ENCODE data around the gene CNTN5.
"Not testable (repeated sequence)": the region's sequence is repeated elsewhere in the genome, so short reads cannot be mapped to it uniquely, and the experiment has no call there.

CNTN5 gene

GRCh38 chr11:99791354-99791753 lies 770.6 kb downstream of the CNTN5 start:
- H3K4me3 ChIP-seq (ENCODE audit: low read length), result no peak overlapping the region
- no peak for DNase-seq (ENCODE audit: low read depth, low spot score)

DNA sequence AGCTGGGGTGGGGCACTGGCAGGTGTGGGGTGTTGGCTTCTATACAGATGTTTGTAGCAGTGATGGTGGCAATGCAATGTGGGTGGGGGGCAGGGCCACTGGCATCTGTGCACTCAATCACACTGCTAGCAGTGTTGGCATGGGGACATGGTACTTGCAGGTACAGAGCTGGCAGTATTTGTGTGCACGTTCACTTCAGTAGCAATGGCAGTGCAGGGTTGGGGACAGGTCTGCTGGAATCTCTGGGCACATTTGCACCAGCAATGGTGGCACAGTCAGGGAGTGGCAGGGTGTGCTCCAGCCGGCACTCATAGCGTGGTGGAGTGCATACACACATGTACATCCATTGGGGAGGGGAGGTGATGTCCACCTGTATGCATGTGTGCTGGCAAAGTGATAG lies 775.2 kb downstream of the CNTN5 start:
- DNase-seq (ENCODE audit: low read depth, low spot score), result no peak
- H3K4me3 ChIP-seq (ENCODE audit: low read length), result no peak overlapping the region

GRCh38 chr11:99803501-99803900 lies 782.8 kb downstream of the CNTN5 start:
- no peak overlapping the region for H3K4me3 ChIP-seq (ENCODE audit: low read length)
- no peak for DNase-seq (ENCODE audit: low read depth, low spot score)

GRCh38 chr11:99812516-99812915 lies 791.8 kb downstream of the CNTN5 start:
- no peak for DNase-seq (ENCODE audit: low read depth, low spot score)
- no peak overlapping the region for H3K4me3 ChIP-seq (ENCODE audit: low read length)

DNA sequence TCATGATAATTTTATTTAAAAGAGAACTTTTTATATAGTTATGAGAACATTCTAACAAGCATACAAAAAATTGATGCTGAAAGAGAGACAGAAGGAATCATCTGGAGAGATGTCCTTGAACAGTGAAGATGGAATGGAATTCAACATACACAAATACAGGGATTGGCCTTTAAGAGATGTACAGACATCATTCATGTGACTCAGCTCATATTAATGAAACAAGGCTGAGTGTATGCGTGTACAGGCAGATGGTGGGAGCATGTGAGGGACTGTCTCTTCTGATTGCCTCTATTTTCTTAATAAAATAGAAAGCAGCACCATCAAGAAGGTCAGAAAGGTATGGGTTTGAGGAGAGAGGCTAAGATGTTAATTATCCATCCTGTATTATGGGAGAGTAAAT lies 793.3 kb downstream of the CNTN5 start:
- H3K4me3 ChIP-seq (ENCODE audit: low read length), result no peak overlapping the region
- no peak for DNase-seq (ENCODE audit: low read depth, low spot score)

DNA sequence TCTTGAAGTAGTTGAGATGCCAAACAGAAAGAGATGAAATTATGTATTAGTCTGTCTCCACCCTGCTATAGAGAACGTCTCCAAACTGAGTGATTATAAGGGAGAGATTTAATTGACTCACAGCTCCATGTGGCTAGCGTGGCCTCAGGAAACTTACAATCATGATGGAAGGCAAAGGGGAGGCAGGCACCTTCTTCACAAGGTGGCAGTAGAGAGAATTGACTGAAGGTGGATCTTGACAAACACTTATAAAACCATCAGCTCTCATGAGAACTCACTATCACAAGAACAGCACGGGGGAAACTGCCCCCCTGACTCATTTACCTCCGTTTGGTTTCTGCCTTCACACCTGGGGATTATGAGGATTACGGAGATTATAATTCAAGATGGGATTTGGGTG lies 794.0 kb downstream of the CNTN5 start:
- no peak for DNase-seq (ENCODE audit: low read depth, low spot score)
- H3K4me3 ChIP-seq (ENCODE audit: low read length), result no peak overlapping the region

DNA sequence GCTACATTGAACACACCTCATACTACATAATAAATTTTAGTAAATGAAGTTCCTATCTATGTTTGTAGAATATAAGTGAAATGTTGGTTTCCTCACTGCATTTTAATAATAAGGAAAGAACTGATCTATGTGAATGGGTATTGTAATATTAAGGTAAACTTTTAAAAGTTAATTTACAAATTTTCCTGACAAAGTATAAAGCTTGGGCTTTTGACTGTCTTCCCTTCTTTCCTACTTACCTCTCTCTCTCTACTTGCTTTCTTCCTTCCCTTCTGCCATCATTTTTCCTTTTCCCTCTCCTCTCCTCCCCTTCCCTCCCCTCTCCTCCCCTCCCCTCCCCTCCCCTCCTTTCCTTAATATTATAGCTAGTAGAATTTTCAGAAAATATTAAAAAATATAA lies 798.2 kb downstream of the CNTN5 start:
- DNase-seq (ENCODE audit: low read depth, low spot score), result no peak
- H3K4me3 ChIP-seq (ENCODE audit: low read length), result no peak overlapping the region

- DNase-seq (ENCODE audit: low read depth, low spot score), result no peak
These were observed 802.3 kb downstream of the CNTN5 start for GRCh38 chr11:99822846-99823565.

DNA sequence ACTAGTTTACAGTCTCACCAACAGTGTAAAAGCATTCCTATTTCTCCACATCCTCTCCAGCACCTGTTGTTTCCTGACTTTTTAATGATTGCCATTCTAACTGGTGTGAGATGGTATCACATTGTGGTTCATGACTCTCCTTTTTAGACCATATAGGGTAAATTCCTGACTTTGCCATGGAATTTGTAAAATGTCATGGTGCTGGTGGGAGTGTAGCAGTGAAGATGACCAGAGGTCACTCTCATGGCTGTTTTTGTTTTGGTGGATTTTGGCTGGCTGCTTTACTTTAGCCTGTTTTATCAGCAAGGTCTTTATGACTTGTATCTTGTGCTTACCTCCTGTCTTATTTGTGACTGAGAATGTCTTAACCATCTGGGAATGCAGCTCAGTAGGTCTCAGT lies 816.0 kb downstream of the CNTN5 start:
- not testable (repeated sequence) for H3K4me3 ChIP-seq (ENCODE audit: low read length); DNase-seq (ENCODE audit: low read depth, low spot score)

More at GRCh38 chr11:99822846-99823565, 802.3 kb downstream of the CNTN5 start:
- H3K4me3 ChIP-seq (ENCODE audit: low read length), result no peak overlapping the region

GRCh38 chr11:99841885-99842284 lies 821.1 kb downstream of the CNTN5 start:
- no peak for DNase-seq (ENCODE audit: low read depth, low spot score)
- no peak overlapping the region for H3K4me3 ChIP-seq (ENCODE audit: low read length)

- no peak for DNase-seq (ENCODE audit: low read depth, low spot score)
- no peak overlapping the region for H3K4me3 ChIP-seq (ENCODE audit: low read length)
These were observed 845.2 kb downstream of the CNTN5 start for GRCh38 chr11:99865951-99866350.

DNA sequence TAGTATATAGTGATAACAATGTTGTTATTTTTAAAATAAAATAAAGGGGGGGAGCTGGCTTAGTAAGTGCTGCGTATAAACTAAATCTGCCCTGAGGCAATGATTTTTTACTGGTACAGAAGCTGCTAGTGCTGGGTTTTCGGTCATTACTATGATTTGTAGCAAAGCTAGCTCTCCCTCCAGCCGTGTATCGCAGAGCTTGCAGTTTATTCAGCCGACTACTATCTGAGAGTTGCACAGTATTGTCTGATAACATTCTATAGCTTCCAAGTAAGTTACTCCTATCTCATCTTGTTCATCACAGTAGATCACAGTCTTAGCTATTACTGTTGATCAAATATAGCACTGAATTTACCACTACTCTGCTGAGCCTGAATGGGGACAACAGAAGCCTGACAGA lies 860.9 kb downstream of the CNTN5 start:
- no peak overlapping the region for H3K4me3 ChIP-seq (ENCODE audit: low read length)
- no peak for DNase-seq (ENCODE audit: low read depth, low spot score)

DNA sequence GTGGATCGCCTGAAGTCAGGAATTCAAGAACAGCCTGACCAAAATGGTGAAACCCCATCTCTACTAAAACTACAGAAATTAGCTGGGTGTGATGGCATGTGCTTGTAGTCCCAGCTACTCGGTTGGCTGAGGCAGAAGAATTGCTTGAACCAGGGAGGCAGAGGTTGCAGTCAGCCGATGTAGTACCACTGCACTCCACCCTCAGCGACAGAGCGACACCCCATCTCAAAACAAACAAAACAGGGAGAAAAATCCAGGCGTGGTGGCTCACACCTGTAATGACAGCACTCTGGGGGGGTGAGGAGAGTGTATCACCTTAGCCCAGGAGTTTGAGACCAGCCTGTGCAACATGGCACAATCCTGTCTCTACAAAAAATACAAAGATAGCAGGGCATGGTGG lies 864.0 kb downstream of the CNTN5 start:
- no peak overlapping the region for H3K4me3 ChIP-seq (ENCODE audit: low read length)
- DNase-seq (ENCODE audit: low read depth, low spot score), result no peak

DNA sequence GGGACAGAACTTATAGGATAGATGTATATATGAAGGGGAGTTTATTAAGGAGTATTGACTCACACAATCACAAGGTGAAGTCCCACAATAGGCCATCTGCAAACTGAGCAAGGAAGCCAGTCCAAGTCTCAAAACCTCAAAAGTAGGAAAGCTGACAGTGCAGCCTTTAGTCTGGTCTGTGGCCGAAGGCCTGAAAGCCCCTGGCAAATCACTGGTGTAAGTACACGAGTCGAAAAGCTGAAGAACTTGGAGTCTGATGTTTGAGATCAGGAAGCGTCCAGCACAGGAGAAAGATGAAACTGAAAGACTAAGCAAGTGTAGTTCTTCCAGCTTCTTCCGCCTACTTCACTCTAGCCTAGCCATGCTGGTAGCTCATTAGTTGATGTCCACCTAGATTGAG lies 866.7 kb downstream of the CNTN5 start:
- H3K4me3 ChIP-seq (ENCODE audit: low read length), result no peak overlapping the region
- no peak for DNase-seq (ENCODE audit: low read depth, low spot score)

- no peak overlapping the region for H3K4me3 ChIP-seq (ENCODE audit: low read length)
- DNase-seq (ENCODE audit: low read depth, low spot score), result no peak
These were observed 873.1 kb downstream of the CNTN5 start for GRCh38 chr11:99893811-99894210.

- DNase-seq (ENCODE audit: low read depth, low spot score), result no peak
- no peak overlapping the region for H3K4me3 ChIP-seq (ENCODE audit: low read length)
These were observed 880.4 kb downstream of the CNTN5 start for GRCh38 chr11:99901175-99901574.

GRCh38 chr11:99911116-99911515 lies 890.4 kb downstream of the CNTN5 start:
- no peak for DNase-seq (ENCODE audit: low read depth, low spot score)
- H3K4me3 ChIP-seq (ENCODE audit: low read length), result no peak overlapping the region

DNA sequence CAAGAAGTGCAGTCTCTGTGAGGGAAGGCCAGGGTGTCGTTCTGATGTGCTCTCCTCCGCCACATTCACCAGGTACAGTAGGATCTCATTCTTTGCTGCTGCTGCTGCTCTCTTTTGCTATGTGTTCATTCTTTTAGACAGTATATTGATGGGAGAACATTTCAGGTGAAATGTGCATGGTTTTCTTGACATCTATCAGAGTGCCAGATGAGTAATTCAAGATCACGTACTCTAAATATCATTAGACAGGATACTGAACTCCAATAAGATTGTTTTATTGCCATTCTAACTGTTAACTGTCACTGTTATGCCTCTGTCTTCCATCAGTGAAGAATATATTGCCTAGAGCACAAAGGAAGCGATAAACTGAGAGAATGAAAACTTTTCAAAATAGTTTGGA lies 895.3 kb downstream of the CNTN5 start:
- H3K4me3 ChIP-seq (ENCODE audit: low read length), result no peak overlapping the region
- DNase-seq (ENCODE audit: low read depth, low spot score), result no peak

- DNase-seq (ENCODE audit: low read depth, low spot score), result no peak
- no peak overlapping the region for H3K4me3 ChIP-seq (ENCODE audit: low read length)
These were observed 898.0 kb downstream of the CNTN5 start for GRCh38 chr11:99918761-99919160.

- DNase-seq (ENCODE audit: low read depth, low spot score), result no peak
- H3K4me3 ChIP-seq (ENCODE audit: low read length), result no peak overlapping the region
These were observed 900.2 kb downstream of the CNTN5 start for GRCh38 chr11:99920956-99921355.

GRCh38 chr11:99925968-99926367 lies 905.2 kb downstream of the CNTN5 start:
- DNase-seq (ENCODE audit: low read depth, low spot score), result no peak
- H3K4me3 ChIP-seq (ENCODE audit: low read length), result no peak overlapping the region
